Fibroblast of skin of left quadriceps (primary cell): ENCODE data around the gene FGF14.
A peak's percentile ranks its signal among the peaks of the same experiment; 100 is the strongest.
"Not testable (repeated sequence)": the region's sequence is repeated elsewhere in the genome, so short reads cannot be mapped to it uniquely, and the experiment has no call there.

ENCODE experiments used
- DNase-seq, 2 experiments: peaks; one replicate each; pipeline ENCODE4 v3.0.0-alpha.2; 2013; ENCODE audit warnings: low read depth in 2 of 2

The FGF14 gene

DNA sequence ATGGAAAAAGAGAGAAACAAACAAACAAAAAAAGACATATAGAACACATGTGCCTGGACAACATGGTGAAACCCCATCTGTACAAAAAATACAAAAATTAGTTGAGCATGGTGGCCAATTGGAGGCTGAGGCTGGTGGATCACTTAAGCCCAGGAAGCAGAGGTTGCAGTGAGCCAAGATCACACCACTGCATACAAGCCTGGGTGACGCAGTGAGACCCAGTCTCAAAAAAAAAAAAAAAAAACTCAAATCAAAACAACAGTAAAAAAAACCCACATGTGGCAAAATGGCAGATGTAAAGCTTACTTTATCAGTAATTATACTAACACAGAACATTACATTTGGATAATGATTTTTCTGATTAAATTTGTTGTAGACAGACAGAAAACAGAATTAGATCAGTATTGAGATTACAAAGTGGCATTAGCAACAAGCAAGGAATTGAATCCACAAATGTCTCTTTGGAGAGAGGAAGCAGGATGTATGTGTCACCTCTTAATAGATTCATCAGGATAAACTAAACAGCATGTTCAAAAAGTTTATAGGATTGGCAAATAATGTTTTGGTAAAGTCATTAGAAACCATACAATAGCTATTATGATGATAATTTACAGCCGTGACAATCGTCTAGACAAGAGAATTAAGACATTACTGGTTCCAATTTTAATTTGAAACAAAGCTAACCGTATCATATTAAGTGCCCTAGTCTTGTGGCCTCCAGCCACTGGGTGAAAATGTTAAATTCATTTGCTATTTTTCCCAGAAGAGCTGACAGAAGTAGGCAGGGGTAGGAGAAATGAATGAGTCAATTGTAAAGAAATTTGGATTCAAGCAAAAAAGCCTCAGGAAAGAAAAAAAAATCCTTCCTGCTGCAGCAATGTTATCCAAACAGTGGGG lies 206.0 kb downstream of the FGF14 start:
- DNase-seq = no peak

DNA sequence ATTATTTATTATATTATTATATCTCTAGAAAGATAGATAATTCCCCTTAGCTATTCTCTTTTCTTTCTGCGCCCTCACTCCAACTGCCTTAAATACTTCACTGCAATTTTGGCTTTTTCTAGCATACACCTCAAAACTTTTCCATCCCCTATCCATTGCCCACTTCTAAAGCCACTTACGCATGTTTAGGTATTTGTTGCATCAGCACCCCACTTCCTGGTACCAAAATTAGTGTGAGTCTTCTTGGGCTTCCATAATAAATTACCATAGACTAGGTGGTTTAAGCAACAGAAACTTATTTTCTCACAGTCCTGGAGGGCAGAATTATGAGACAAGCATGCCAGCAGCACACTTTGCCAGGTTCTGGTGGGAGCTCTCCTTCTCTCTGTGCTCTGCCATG lies 209.0 kb downstream of the FGF14 start:
- DNase-seq = no peak

DNA sequence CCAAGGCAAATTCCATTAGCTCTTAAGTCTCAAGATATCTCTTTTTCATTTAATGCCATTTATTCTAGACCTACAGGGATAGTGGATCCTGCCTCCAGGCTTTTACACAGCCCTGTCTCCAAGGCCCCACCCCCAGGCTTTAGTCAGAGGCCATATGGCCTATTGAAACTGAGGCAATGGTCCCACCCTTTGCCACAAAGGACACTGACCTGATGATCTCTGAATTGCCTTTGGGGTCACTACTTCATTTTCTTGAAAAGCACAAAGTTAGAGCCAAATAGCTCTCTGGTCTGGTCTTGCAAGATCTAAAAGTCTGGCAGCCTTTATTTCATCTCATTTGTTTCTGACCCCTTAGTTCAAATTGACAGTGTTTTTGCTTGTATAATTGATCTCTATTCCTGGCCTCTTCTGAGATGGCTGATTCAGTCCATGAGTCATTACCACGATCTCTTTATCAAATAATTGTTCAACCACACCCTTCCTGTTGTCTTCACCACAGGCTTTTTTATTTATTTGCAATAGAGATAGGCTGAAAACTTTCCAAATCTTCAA lies 209.8 kb downstream of the FGF14 start:
- DNase-seq = no peak

DNA sequence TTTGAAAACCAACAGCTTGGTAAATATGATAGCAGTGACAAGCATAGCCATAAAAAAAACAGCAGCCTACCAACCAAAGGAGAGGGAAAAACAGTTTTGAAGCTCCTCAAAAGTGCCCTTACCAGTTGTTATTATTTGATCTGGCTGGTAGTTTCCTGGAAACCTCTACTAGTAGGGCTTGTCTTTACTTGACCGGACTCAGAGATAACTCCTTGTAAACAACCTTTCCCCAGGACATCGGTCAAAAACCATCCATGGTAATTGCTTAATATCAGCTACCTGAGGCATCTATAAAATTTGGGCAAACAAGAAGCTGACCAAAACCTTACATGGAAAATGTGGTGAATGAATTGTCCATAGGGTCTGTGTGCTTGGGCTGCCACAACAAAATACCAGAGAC lies 210.9 kb downstream of the FGF14 start:
- DNase-seq = no peak

DNA sequence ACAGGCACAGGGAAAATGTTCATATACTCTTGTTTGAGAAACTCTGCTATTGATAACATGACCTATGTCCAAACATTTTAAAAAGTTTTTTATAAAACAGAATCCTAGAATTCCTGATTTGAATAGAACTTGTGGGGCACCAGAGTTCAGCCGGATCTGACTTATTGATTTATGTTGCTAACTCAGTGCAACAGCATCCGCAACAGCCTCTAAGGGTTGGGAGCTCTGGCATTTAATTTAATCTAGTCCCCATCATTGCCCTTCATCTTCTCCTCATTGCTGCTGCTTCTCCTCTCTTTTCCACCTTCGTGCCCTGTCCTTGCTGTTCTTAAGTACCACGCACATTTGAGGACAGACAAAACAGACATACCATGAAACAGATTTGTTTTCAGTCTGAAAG lies 214.5 kb downstream of the FGF14 start:
- DNase-seq = no peak

DNA sequence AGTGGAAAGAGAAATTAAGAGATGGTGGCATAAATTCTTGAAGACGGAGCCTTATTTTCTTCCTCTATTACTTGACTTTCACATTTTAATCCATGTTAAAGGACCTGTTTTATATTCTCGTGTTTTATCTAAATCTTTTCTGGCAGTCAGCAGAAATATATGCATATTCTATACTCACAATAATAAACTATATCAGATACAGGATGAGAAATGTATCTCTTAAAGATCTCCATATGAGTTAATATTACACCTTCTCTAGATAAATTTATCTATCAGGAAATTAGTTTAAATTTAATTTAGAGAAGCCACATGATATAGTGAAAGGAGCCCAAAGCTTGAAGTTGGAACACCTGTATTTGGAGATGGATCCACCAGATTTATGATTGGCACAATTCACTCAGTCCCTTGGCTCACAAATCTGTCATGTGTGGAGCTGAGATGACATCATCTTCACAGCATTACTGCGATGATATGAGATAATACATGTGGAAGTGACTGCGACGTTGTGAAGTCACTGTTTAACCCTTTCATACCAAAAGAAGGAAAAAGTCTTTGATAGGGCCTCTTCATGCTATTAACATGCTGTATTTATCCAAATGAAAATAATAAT lies 216.4 kb downstream of the FGF14 start:
- no peak for DNase-seq

DNA sequence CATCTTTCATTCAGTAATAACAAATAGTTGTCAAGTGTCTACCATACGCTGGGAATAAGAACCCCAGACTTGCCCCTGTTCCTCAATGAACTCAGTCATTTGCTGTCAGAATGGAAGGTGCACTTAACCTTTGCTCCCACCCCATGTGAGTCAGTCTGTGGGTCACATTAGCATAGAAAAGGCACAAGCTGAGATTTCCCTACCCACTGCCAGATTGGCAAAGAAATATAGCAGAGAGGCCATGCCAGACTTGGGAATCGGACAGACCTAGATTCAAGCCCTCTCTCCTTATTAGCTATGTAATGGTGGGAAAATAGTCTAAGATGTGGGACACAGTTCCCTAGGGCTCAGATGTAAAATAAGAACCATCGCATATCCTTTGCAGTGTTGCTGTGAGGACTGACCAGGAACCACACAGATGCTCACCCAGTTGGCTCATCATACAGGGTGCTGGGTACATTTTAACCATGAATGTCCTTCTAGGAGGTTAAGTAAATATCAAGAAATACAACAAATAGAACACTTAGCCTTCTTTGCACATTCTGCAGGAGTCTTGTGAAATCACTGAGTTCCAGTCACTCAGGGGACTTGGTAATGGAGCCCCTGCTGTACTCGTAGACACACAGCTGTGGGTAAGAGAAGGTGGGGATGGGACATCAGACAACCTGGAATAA lies 218.2 kb downstream of the FGF14 start:
- no peak for DNase-seq

DNA sequence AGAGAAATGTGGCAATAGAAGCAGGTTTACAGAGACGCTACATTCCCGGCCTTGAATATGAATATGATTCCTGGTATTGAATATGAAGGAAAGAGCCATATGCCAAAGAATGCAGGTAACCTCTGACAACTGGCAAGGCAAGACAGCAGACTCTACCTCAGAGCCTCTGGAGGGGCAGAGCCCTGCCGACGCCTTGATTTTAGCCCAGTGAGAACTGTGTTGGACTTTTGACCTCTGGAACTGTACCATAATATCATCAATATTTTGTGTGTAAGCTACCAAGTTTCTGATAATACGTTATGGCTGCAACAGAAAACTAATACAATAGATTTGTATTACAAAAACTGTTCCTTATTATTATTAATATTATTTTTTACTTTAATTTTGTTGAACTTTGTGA lies 219.7 kb downstream of the FGF14 start:
- DNase-seq = no peak

DNA sequence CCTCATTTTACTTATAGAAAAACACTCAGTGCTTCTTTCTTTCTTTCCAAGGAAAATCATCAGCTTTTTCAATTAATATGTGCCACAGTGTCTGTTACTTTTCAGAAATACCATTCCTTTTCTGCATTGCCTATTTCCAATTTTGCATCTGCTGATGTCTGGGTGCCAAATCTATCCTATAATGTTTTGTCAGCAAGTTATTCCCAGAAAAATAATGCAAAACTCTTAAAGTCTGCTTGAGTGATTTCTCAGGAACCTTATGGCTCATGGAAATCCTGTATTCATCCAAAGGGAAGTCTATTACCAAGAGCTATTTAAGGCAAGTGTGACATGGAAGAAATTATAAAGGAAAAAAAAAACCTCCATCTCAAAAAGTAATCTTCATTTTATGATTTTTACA lies 224.4 kb downstream of the FGF14 start:
- no peak for DNase-seq

DNA sequence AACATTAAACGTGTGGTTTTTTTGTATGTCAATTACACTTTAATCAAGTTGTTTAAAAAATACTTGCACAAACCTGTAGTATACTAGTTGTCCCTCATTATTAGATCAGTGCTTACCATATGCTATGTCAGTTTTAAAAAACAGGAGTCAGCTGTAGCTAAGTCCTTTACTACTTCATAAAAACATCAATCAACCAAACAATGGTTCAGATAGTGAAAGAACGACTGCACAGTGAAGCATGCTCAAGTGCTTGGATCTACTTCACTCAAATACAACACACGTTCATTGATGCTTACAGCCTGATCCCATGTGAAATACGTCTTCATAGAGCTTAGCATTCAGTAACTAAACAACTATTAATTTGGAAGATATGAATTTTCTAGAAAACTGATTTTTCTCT lies 225.0 kb downstream of the FGF14 start:
- DNase-seq = no peak

DNA sequence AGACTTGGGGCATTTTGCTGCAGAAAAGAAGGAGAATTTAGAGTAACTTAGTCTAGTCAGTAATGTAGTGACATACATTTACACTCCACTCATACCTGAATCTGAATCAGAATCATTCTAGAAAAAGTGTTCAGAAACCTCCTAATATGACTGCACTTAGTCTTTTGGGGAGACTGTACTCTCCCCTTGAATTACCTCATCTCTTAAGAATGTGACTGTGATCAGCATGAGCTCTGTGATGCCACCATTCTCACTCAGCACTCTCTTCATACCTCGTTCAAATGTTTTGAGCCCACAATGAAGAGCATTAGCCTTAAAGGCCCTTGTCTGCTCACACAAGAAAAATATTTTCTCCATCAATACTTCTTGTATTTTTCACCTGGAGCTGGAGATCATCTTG lies 229.4 kb downstream of the FGF14 start:
- DNase-seq = no peak

DNA sequence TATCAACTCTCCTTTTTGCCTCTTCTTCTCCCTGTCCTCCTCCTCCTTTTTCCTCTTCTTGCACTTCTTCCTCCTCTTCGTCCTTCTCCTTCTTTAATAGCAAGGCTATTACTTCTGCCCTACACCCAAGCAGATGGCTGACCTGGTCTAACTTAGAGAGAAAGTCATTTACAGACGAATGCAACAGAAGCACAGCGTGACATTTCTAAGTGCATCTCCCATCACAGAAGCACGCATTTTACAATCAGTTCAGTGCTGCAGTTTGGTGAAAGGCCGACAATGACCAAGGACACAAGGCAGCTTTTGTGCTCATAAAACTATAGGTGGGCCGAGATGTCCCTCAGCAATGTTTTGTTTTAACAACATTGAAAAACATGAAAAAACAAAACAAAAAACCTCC lies 231.5 kb downstream of the FGF14 start:
- DNase-seq = no peak

DNA sequence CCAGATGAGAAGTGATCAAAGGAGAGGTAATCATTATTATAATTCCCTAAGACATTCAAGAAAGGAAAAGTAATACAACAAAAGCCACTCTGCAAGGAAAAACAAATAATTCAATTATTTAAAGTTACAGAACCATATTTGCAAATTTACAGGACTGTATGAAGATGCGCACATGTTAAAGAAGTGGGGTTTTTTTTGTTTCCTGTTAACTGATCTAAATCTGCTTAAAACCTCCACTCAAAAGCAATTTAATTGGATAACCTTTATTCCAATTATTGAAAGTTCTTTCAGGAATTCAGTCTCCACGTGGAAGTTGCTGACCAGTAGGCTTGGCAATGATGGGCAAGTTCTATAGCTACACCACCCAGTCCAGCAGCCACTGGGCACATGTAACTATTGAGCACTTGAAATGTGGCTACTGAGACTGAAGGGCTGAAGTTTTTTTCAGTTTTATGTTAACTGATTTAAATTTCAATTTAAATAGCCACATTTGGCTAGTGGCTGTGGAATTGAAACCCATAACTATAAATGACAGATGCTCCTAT lies 232.3 kb downstream of the FGF14 start:
- DNase-seq = no peak

DNA sequence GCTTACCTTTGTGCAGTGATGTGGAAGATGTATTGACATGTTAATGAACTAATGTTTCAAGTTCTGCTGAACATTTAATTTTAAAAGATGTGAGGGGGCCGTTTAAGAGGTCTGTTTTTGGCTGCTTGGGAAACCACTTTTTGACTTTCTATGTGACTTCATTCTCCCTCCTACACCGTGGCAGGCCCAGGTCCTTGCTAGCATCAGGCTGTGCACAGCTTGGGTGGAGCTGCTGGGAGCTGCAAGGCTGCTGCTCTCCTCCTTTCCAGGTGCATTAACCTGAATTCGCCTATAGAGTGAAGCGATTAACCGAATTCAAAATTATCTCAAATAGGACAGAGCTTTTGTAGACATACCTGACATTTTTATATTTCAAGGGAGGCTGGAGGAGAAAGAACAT lies 249.1 kb downstream of the FGF14 start:
- DNase-seq = no peak

DNA sequence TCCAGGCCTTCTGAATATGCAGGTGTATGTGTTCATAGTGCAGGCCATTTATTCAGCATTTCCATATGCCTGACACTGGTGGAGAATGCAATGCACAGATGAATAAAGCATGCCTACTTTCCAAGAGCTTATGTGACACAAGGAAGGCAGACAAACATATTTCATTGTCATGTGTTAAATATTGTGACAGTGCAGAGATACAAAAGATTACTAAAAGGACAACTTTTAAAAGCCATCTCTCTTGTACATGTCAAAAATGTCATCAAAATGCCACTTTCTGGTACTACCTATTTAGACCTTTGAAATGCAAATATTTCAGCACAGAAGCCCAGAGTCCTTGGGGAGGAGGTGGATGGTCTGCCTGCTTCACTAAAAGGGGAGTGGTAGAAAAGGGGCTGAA lies 254.5 kb downstream of the FGF14 start:
- DNase-seq = no peak

DNA sequence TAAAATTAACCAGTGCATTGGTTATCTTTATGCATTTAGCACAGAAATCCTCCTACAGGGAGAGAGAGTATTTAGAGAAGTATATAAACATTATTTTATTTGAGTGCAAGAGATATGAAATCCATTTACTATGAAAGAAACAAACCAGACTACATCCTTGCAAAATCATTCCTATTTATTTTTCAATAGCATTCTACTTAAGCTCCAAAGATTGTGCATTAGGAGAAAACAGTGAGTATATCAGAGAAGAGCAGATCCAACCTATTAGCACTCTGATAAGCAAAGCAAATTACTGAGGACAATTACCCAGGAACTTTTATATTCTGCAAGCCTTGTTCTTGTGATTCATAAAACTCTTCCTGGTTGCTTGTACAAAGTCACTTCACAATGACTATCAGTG lies 256.1 kb downstream of the FGF14 start:
- DNase-seq = no peak

DNA sequence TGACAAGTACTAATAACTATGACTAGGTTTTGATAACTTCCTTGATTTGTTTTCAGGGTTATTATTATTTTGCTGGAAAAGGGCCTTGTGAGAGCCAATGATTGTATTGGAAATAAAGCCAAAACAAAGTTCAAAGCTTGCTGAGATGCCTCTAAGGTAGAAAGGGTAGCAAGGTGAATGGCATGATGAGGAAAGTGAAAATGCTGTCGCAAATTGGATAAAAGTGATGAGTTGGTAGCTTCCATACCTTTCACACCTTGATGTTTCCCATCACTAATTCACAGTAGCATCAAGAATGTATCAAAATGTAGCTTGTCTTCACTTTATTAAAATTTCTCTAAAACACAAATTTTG lies 259.4 kb downstream of the FGF14 start:
- DNase-seq = no peak

DNA sequence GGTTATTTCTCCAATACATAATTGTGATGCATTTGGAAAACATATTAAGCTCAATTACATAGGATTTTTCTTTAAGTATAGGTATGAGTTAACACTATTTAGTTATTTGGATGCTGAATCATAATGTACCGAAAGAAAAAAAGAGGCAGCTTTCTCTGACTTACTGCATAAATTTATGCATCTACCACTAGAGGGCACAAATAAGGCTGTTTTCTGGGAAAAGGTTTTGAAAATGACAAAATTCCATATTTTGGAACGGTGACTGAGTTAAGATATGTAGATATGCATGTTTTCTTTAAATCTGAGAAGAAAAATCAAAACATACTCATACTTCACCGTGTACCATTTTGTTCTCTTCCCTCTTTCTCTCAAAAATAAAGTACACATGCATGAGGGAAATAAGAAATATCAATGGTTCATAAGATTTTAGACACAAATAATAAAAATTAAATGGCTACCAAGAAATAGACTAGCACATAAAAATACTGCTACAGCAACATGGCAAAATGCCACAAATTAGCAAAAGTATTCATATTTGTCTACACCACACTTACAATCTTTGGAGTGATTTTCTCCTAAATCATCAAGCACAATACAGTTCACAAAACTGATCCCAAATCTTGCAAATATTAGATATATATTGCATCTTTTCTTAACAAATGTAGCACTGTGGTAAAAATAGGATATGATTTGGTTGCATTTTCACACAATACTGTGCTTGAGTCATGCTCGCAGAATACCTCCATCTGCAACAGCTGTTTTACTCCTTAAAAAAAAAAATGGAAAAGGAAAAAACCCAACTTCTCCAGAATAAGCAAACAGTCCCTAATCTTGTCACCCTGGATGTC lies 260.0 kb downstream of the FGF14 start:
- peak in 1 of 2 experiments; percentile 2 for DNase-seq

DNA sequence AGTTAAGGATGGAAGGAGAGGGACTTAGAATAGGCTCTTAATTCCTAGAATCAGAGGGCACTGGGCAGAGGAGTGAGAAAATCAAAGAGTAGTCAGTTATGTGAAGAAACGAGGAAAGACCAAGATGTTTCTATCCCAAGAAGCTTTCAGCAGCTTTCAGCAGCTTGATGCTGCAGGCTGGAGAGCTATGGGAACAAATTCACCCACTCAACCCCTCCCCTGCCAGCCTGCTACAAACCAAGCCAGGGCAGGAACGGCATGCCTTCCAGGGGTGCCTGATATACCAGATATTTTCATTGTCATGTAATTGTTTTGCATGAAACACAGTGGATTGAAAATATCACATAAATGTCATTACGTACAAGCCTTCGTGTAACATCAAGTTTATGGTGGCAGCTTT lies 262.2 kb downstream of the FGF14 start:
- no peak for DNase-seq

DNA sequence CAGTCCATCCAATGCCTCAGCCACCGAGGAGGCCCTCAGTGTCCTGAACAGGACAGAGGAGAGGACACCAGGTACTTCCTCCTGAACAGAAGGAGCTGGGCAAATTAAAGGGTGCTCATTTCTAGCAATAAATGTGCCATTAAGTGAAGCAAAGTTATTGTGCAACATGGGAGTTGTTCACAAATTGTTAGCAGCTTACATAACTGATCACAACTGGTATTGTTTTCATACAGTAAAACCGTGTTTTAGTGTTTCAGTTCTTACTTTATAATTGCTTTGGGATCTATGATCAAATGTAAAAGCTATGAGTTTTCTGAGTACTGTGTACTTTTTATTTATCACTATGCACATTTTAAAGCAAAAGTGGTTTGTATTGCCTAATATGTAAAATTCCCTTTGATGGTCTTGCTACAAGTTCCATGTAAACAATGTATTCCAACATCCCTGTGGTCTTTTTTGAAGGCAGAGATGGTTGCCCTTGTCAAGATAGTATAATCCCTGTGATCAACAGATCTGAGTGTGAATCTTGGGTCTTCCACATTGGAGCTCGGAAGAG lies 263.1 kb downstream of the FGF14 start:
- no peak for DNase-seq

DNA sequence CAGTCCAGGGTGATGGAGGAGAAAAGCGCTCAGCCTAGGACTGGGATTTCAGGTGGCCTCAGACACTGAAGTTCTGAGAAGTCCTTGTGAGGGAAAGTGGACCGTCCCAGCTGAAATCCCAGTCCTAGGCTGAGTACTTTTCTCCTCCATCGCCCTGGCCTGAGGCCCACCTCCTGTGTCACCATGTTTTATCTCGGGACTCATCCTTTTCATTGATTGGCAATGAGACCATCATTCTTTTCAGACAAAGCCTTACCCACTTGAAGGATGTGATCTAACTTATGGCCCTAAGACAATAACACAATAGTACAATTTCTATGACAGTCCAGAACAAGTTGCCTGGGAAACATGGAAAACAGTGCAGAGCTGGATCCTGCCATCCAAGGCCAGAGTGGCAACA lies 263.9 kb downstream of the FGF14 start:
- DNase-seq = not testable (repeated sequence)
